Mesothelial cell of epicardium (in vitro differentiated cells): ENCODE results near the gene TARP.

Experiments used
- DNase-seq, 2 experiments: peaks; one replicate each; pipeline ENCODE4 v3.0.0; 2021; ENCODE audit warnings: low spot score in 2 of 2; ENCODE audit not compliant: unreplicated experiment in 2 of 2
- H3K27ac Mint-ChIP-seq: 2 replicates; pipeline ENCODE4 v1.8.0; 2021; ENCODE audit warnings: mixed read lengths
- H3K27me3 Mint-ChIP-seq: 2 replicates; pipeline ENCODE4 v1.8.0; 2021; ENCODE audit warnings: low read depth, mixed read lengths
- H3K36me3 Mint-ChIP-seq: 2 replicates; pipeline ENCODE4 v1.8.0; 2021; ENCODE audit warnings: mixed read lengths
- H3K4me1 Mint-ChIP-seq: 2 replicates; pipeline ENCODE4 v1.8.0; 2021; ENCODE audit warnings: mixed read lengths
- H3K4me3 Mint-ChIP-seq: 2 replicates; pipeline ENCODE4 v1.8.0; 2021; ENCODE audit warnings: mild to moderate bottlenecking, moderate library complexity, mixed read lengths
- H3K9me3 Mint-ChIP-seq: 2 replicates; pipeline ENCODE4 v1.8.0; 2021; ENCODE audit warnings: mixed read lengths
- CTCF ChIP-seq: fragments of 200-600 bp; sonication (generic); IDR thresholded peaks from one replicate; pipeline ENCODE4 v1.5.0; 2021; ENCODE audit warnings: antibody characterized with exemption; ENCODE audit not compliant: unreplicated experiment

TARP gene

GRCh38 chr7:38281266-38281665, 7.8 kb upstream of the TARP start:
- no peaks in the 10 kb centered on the region for H3K36me3 Mint-ChIP-seq

DNA sequence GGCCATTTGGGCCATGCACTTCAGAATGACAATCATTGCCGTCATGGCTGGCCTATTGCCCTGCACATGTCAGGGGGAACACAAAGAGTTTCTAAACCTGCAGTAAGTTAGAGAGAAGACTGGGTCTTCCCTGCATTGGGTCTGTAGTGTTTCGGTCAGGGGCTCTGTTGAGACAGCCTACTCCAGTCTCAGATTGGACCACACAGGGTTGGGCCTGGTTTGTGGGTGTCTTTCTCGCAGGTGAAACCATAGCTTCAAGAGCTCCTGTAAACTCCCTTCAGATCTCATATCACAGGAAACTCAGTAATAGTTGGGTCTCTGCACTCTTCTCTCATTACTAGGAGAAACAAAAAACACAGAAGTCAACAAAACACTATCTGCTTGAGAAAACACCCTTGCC, 7.3 kb upstream of the TARP start:
- Mint-ChIP-seq H3K4me3 (no peak overlapping the region), H3K27me3 (peaks cover 4% of the 10 kb centered on the region), H3K4me1 (peaks cover 13% of the 10 kb centered on the region)

More at GRCh38 chr7:38281266-38281665, 7.8 kb upstream of the TARP start:
- DNase-seq, result no peak
- Mint-ChIP-seq H3K27ac (no peak overlapping the region), H3K4me1 (peaks cover 12% of the 10 kb centered on the region), H3K4me3 (no peak overlapping the region), H3K9me3 (no peaks in the 10 kb centered on the region), H3K27me3 (peaks cover 7% of the 10 kb centered on the region)
- TF ChIP-seq CTCF, result no peak

GRCh38 chr7:38280000-38280399, 6.6 kb upstream of the TARP start:
- no peak overlapping the region for H3K4me3 Mint-ChIP-seq
- no peaks in the 10 kb centered on the region for H3K36me3 Mint-ChIP-seq
- no peak for DNase-seq
- peaks cover 3% of the 10 kb centered on the region for H3K27me3 Mint-ChIP-seq
- H3K4me1 Mint-ChIP-seq, result peaks cover 13% of the 10 kb centered on the region
- H3K9me3 Mint-ChIP-seq, result no peaks in the 10 kb centered on the region
- no peak overlapping the region for H3K27ac Mint-ChIP-seq
- no peak for TF ChIP-seq CTCF

More for the DNA sequence above, 7.3 kb upstream of the TARP start:
- DNase-seq, result no peak
- no peak overlapping the region for H3K27ac Mint-ChIP-seq
- no peaks in the 10 kb centered on the region for H3K9me3 Mint-ChIP-seq
- TF ChIP-seq CTCF, result no peak
- H3K36me3 Mint-ChIP-seq, result no peaks in the 10 kb centered on the region

GRCh38 chr7:38276096-38276877, 2.9 kb upstream of the TARP start:
- no peaks in the 10 kb centered on the region for H3K27me3 Mint-ChIP-seq
- peaks cover 3% of the 10 kb centered on the region for H3K4me1 Mint-ChIP-seq
- no peak for TF ChIP-seq CTCF
- H3K9me3 Mint-ChIP-seq, result no peaks in the 10 kb centered on the region
- no peak overlapping the region for H3K27ac Mint-ChIP-seq
- DNase-seq, result no peak
- no peak overlapping the region for H3K4me3 Mint-ChIP-seq
- H3K36me3 Mint-ChIP-seq, result no peaks in the 10 kb centered on the region

DNA sequence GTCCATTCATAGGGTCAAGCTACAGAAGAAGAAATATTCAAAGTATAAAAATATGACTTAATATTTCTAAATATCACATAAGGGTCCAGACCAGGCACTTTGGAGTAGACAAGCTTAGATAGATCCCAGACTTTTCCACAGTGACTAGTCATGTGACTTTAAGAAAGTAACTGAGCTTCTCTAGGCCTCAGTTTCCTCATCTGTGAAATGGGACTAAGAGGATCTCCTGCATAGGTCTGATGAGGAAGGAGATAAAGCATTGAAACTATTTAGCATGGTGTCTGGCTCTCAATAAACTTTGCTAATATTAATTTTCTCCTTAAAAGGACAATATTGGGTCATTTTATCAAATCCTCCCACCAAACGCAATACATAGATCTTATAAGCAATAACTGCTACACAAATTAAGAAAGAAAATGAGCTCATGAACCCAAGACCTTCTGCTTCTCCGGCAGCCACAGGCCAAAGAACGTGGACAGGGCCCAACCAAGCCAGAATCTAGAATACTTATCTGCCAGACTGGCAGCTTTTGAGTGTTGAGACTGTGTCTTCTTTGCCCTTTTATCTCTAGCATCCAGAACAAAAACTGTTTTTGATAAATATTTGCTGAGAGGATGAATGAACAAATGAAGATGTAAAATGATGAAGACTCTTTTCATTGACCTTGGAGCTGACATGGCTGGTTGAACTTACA, 1.6 kb upstream of the TARP start:
- H3K27ac Mint-ChIP-seq, result no peak overlapping the region
- H3K36me3 Mint-ChIP-seq, result no peaks in the 10 kb centered on the region
- no peaks in the 10 kb centered on the region for H3K27me3 Mint-ChIP-seq
- DNase-seq, result no peak
- no peak overlapping the region for H3K4me3 Mint-ChIP-seq
- H3K9me3 Mint-ChIP-seq, result no peaks in the 10 kb centered on the region
- TF ChIP-seq CTCF, result no peak
- peaks cover 3% of the 10 kb centered on the region for H3K4me1 Mint-ChIP-seq
